ENCODE results near the gene MT1A.

DNA sequence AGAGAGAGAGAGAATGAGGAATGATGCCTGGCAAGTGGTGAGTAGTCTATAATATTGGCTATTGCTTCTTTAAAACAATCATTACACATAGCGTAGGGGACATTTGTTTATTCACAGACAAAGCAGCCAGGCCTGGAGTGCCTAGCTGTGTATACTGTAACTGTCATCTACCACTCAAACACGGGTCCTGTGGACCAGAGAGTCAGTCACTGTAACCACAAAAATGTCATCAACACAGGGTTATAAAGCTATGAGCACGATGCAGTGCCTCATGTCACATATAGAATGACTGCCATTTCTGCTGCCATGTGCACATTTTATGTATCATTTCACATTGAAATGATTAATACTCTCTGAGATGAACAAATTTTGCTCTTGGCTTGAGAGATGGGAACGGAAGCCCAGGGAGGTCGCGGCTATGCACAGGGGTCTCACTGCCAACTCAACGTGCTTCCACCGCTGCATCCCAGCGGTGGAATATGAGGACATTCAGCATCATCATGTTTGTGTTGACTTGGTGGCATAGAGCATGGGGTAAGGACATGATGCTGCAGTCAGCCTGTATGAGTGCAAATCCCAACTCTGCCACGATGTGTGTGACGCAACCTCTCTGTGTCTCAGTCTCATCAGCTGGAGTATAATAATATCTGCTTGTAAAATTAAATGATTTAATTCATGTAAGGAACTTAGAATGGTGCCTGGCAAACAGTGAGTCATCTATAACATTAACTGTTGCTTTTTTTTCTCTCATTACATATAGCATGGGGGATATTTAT lies 34.5 kb downstream of the MT1A start:
- TF ChIP-seq, protein P1, sequence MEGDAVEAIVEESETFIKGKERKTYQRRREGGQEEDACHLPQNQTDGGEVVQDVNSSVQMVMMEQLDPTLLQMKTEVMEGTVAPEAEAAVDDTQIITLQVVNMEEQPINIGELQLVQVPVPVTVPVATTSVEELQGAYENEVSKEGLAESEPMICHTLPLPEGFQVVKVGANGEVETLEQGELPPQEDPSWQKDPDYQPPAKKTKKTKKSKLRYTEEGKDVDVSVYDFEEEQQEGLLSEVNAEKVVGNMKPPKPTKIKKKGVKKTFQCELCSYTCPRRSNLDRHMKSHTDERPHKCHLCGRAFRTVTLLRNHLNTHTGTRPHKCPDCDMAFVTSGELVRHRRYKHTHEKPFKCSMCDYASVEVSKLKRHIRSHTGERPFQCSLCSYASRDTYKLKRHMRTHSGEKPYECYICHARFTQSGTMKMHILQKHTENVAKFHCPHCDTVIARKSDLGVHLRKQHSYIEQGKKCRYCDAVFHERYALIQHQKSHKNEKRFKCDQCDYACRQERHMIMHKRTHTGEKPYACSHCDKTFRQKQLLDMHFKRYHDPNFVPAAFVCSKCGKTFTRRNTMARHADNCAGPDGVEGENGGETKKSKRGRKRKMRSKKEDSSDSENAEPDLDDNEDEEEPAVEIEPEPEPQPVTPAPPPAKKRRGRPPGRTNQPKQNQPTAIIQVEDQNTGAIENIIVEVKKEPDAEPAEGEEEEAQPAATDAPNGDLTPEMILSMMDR (optimal IDR thresholded peaks at IDR 0.05 in 1 of 3, IDR thresholded peaks at IDR 0.05 in 1 of 3, conservative IDR thresholded peaks at IDR 0.05 in 1 of 3; ENCODE audit: extremely low read depth in 1 of 3, insufficient read depth in 2 of 3, low read length in 3 of 3) = no peak
- no peak for TF ChIP-seq EZH2 (IDR thresholded peaks at IDR 0.05; ENCODE audit: low read length)

Measured in keratinocyte (primary cell).